Measurements from ENCODE around the gene PUSL1. TPM values are rescaled to one million over a fixed set of nuclear protein-coding genes. Genes with fewer than 3 reads are reported as not detected.
A peak's percentile ranks its signal among the peaks of the same experiment; 100 is the strongest.

PUSL1 gene
- total and polyA plus RNA-seq, 2 donors (not counting 1 experiment from before 2014, with no cell fraction given) = 15.7 to 25.8 TPM

- Mint-ChIP-seq H3K9me3 (ENCODE audit: insufficient read depth) (no peaks in the 10 kb centered on the region), H3K27me3 (no peaks in the 10 kb centered on the region), H3K4me1 (peaks cover 29% of the 10 kb centered on the region), H3K27ac (no peak overlapping the region), H3K4me3 (peak overlapping the region; percentile 93)
- ATAC-seq (ENCODE audit: low read depth) (no peak), DNase-seq (no peak)
- no peak overlapping the region for H2AFZ ChIP-seq (ENCODE audit: insufficient read depth, low read depth, low read length, poor library complexity, severe bottlenecking)
- H4K20me1 ChIP-seq (ENCODE audit: control insufficient read depth, insufficient read depth, low read length, poor library complexity, severe bottlenecking) = peaks cover 62% of the 10 kb centered on the region
- no peaks in the 10 kb centered on the region for H3K9me3 ChIP-seq (ENCODE audit: control extremely low read depth in 1 of 3, control insufficient read depth in 2 of 3, insufficient read depth in 1 of 3, low read length in 2 of 3)
- H3K4me3 ChIP-seq (ENCODE audit: control extremely low read depth in 1 of 5, extremely low read depth in 1 of 5, insufficient read depth in 1 of 5, low read depth in 2 of 5, low read length in 4 of 5) = no peak overlapping the region
- ChIA-PET CTCF (no interaction called here), POLR2A (interaction anchor here (0.6 kb wide), 1 partner anchor 10 kb away, joined by 12 read pairs; no protein-coding TSS in a partner anchor)
- H3K4me2 ChIP-seq (replicated peaks; ENCODE audit: low read depth, low read length, poor library complexity, severe bottlenecking) = no peak overlapping the region
- H3K27me3 ChIP-seq (replicated peaks in 1 of 4; ENCODE audit: control extremely low read depth in 1 of 4, control insufficient read depth in 3 of 4, insufficient read depth in 4 of 4, low read length in 3 of 4) = no peaks in the 10 kb centered on the region
- H3K36me3 ChIP-seq (replicated peaks in 1 of 2; ENCODE audit: control extremely low read depth in 1 of 2, control insufficient read depth in 1 of 2, extremely low read depth in 1 of 2, insufficient read depth in 2 of 2, low read length in 1 of 2) = peaks cover 0 to 20% of the 10 kb centered on the region in 2 experiments
- 96% methylated on average over 3 of the region's 14 CpGs for WGBS (ENCODE audit: insufficient coverage)
- peaks cover 63% of the 10 kb centered on the region for H3K79me2 ChIP-seq (ENCODE audit: control insufficient read depth, insufficient read depth, low read length)
- intact Hi-C loops (cut with micrococcal nuclease) = no loop called here
- H3K9ac ChIP-seq (ENCODE audit: low read length) = no peak overlapping the region
- TF ChIP-seq CTCF (IDR thresholded peaks at IDR 0.05) (no peak), EZH2 (IDR thresholded peaks at IDR 0.05; ENCODE audit: borderline replicate concordance, insufficient read depth, low read depth, low read length, poor library complexity, severe bottlenecking) (no peak)
- H3K4me1 ChIP-seq (ENCODE audit: control insufficient read depth in 2 of 2, insufficient read depth in 2 of 2, low read length in 2 of 2) = peaks cover 20 to 32% of the 10 kb centered on the region in 2 donors
- no peak overlapping the region for H3K27ac ChIP-seq (ENCODE audit: low read length in 2 of 2)
These were observed 14.0 kb downstream of the PUSL1 start for GRCh38 chr1:1322418-1322817.

GRCh38 chr1:1322952-1323351 lies 14.6 kb downstream of the PUSL1 start:
- 94% methylated on average over 10 of the region's 10 CpGs for WGBS (ENCODE audit: insufficient coverage)
- Mint-ChIP-seq H3K27me3 (no peaks in the 10 kb centered on the region), H3K27ac (peak overlapping the region; percentile 81), H3K4me1 (peaks cover 29% of the 10 kb centered on the region), H3K4me3 (peak overlapping the region; percentile 93), H3K9me3 (ENCODE audit: insufficient read depth) (no peaks in the 10 kb centered on the region)
- POLR2A ChIA-PET = interaction anchor here (0.6 kb wide), 1 partner anchor 9 kb away, joined by 12 read pairs; no protein-coding TSS in a partner anchor
- Histone ChIP-seq H3K36me3 (replicated peaks in 1 of 2; ENCODE audit: control extremely low read depth in 1 of 2, control insufficient read depth in 1 of 2, extremely low read depth in 1 of 2, insufficient read depth in 2 of 2, low read length in 1 of 2) (peaks cover 0 to 23% of the 10 kb centered on the region in 2 experiments), H3K27ac (ENCODE audit: low read length in 2 of 2) (no peak overlapping the region), H3K9ac (ENCODE audit: low read length) (no peak overlapping the region), H4K20me1 (ENCODE audit: control insufficient read depth, insufficient read depth, low read length, poor library complexity, severe bottlenecking) (peaks cover 62% of the 10 kb centered on the region), H2AFZ (ENCODE audit: insufficient read depth, low read depth, low read length, poor library complexity, severe bottlenecking) (no peak overlapping the region), H3K27me3 (replicated peaks in 1 of 4; ENCODE audit: control extremely low read depth in 1 of 4, control insufficient read depth in 3 of 4, insufficient read depth in 4 of 4, low read length in 3 of 4) (no peaks in the 10 kb centered on the region), H3K79me2 (ENCODE audit: control insufficient read depth, insufficient read depth, low read length) (peaks cover 63% of the 10 kb centered on the region), H3K9me3 (ENCODE audit: control extremely low read depth in 1 of 3, control insufficient read depth in 2 of 3, insufficient read depth in 1 of 3, low read length in 2 of 3) (no peaks in the 10 kb centered on the region), H3K4me1 (ENCODE audit: control insufficient read depth in 2 of 2, insufficient read depth in 2 of 2, low read length in 2 of 2) (peaks cover 20 to 32% of the 10 kb centered on the region in 2 donors), H3K4me2 (replicated peaks; ENCODE audit: low read depth, low read length, poor library complexity, severe bottlenecking) (peak overlapping the region; percentile 33), H3K4me3 (ENCODE audit: control extremely low read depth in 1 of 5, extremely low read depth in 1 of 5, insufficient read depth in 1 of 5, low read depth in 2 of 5, low read length in 4 of 5) (no peak overlapping the region)
- no peak for TF ChIP-seq CTCF (IDR thresholded peaks at IDR 0.05)
- no peak for TF ChIP-seq EZH2 (IDR thresholded peaks at IDR 0.05; ENCODE audit: borderline replicate concordance, insufficient read depth, low read depth, low read length, poor library complexity, severe bottlenecking)
- intact Hi-C loops (cut with micrococcal nuclease) = no loop called here
- CTCF ChIA-PET = no interaction called here
- ATAC-seq (ENCODE audit: low read depth) (no peak), DNase-seq (no peak)

Measured in B cell (primary cell).